ENCODE data around the gene SCN3B.

DNA sequence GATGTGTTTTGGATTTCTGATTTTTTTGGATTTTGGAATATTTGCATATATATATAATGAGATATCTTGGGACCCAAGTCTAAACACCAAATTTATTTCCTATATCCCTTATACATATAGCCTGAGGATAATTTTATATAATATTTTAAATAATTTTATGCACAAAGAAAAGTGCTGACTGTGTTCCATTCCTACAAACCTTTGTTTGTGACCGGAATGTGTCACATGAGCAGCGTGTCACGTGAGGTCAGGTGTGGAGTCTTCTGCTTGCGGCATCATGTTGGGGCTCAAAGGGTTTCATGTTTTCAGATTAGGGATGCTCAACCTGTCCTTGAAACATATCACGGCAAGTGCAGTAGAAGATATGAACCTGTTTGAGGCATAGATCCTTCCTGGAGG, 65.6 kb downstream of the SCN3B start:
- TF ChIP-seq POLR2A (IDR thresholded peaks at IDR 0.05): no peak
- TF ChIP-seq POLR2AphosphoS5 (IDR thresholded peaks at IDR 0.05; ENCODE audit: insufficient read depth in 1 of 2, low read depth in 1 of 2): no peak

All from vagina (tissue), 2 donors.